ENCODE data around the gene ATXN1. TPM values are rescaled to one million over a fixed set of nuclear protein-coding genes. Genes with fewer than 3 reads are reported as not detected.

ATXN1 gene
- total RNA-seq, 1 donor from 2014 or later: 6.1 TPM

- no peak for DNase-seq (ENCODE audit: low read depth)
- no peak overlapping the region for H3K4me3 ChIP-seq (ENCODE audit: low read depth, low read length)
- TF ChIP-seq CTCF (conservative IDR thresholded peaks at IDR 0.05; ENCODE audit: low read depth, low read length): no peak
Observed at GRCh38 chr6:16722630-16723029, 38.6 kb downstream of the ATXN1 start.

- H3K4me3 ChIP-seq (ENCODE audit: low read depth, low read length): no peak overlapping the region
- DNase-seq (ENCODE audit: low read depth): no peak
- TF ChIP-seq CTCF (conservative IDR thresholded peaks at IDR 0.05; ENCODE audit: low read depth, low read length): no peak
Observed at GRCh38 chr6:16721977-16722376, 39.3 kb downstream of the ATXN1 start.

- no peak overlapping the region for H3K4me3 ChIP-seq (ENCODE audit: low read depth, low read length)
- no peak for DNase-seq (ENCODE audit: low read depth)
- TF ChIP-seq CTCF (conservative IDR thresholded peaks at IDR 0.05; ENCODE audit: low read depth, low read length): no peak
Observed at GRCh38 chr6:16720861-16721260, 40.4 kb downstream of the ATXN1 start.

GRCh38 chr6:16719488-16719887, 41.8 kb downstream of the ATXN1 start:
- TF ChIP-seq CTCF (conservative IDR thresholded peaks at IDR 0.05; ENCODE audit: low read depth, low read length): no peak
- no peak overlapping the region for H3K4me3 ChIP-seq (ENCODE audit: low read depth, low read length)
- DNase-seq (ENCODE audit: low read depth): no peak

- DNase-seq (ENCODE audit: low read depth): no peak
- no peak overlapping the region for H3K4me3 ChIP-seq (ENCODE audit: low read depth, low read length)
- TF ChIP-seq CTCF (conservative IDR thresholded peaks at IDR 0.05; ENCODE audit: low read depth, low read length): no peak
Observed at GRCh38 chr6:16718356-16718755, 42.9 kb downstream of the ATXN1 start.

GRCh38 chr6:16717275-16717942, 43.9 kb downstream of the ATXN1 start:
- TF ChIP-seq CTCF (conservative IDR thresholded peaks at IDR 0.05; ENCODE audit: low read depth, low read length): no peak
- DNase-seq (ENCODE audit: low read depth): no peak
- no peak overlapping the region for H3K4me3 ChIP-seq (ENCODE audit: low read depth, low read length)

GRCh38 chr6:16716321-16716858, 44.9 kb downstream of the ATXN1 start:
- TF ChIP-seq CTCF (conservative IDR thresholded peaks at IDR 0.05; ENCODE audit: low read depth, low read length): no peak

More at GRCh38 chr6:16716321-16716858, 44.9 kb downstream of the ATXN1 start:
- DNase-seq (ENCODE audit: low read depth): no peak
- no peak overlapping the region for H3K4me3 ChIP-seq (ENCODE audit: low read depth, low read length)

Measured in epithelial cell of proximal tubule (primary cell).